ENCODE measurements around the gene PSTPIP1. TPM values are rescaled to one million over a fixed set of nuclear protein-coding genes. Genes with fewer than 3 reads are reported as not detected.

PSTPIP1 gene
- total RNA-seq, 1 experiment from 2014 or later, result 1.5 TPM

DNA sequence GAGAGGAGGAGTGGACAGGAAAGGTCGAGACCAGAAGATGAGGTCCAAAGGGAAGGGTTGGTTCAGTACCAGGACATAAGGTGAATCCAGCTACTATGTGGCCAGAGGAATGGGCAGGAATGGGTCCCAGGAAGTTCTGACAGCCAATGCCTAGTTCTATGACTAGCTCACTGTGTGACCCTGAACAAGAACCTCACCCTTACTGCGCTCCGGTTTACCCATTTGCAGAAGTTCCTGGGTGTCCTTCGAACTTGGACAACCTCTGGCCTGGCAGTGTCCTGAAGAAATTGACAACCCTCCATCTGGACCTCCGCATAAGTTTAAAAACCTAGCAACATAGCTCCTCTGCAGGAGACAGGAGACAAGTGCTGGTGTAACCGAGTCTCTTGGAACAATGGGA is 12.2 kb upstream of the PSTPIP1 start (continued):
- TF ChIP-seq PRDM15 (CRISPR knock-in tag; IDR thresholded peaks at IDR 0.05), result no peak
- TF ChIP-seq GRHL2 (CRISPR knock-in tag; IDR thresholded peaks at IDR 0.05; ENCODE audit: insufficient replicate concordance, severe bottlenecking), result no peak
- TF ChIP-seq, protein P1, sequence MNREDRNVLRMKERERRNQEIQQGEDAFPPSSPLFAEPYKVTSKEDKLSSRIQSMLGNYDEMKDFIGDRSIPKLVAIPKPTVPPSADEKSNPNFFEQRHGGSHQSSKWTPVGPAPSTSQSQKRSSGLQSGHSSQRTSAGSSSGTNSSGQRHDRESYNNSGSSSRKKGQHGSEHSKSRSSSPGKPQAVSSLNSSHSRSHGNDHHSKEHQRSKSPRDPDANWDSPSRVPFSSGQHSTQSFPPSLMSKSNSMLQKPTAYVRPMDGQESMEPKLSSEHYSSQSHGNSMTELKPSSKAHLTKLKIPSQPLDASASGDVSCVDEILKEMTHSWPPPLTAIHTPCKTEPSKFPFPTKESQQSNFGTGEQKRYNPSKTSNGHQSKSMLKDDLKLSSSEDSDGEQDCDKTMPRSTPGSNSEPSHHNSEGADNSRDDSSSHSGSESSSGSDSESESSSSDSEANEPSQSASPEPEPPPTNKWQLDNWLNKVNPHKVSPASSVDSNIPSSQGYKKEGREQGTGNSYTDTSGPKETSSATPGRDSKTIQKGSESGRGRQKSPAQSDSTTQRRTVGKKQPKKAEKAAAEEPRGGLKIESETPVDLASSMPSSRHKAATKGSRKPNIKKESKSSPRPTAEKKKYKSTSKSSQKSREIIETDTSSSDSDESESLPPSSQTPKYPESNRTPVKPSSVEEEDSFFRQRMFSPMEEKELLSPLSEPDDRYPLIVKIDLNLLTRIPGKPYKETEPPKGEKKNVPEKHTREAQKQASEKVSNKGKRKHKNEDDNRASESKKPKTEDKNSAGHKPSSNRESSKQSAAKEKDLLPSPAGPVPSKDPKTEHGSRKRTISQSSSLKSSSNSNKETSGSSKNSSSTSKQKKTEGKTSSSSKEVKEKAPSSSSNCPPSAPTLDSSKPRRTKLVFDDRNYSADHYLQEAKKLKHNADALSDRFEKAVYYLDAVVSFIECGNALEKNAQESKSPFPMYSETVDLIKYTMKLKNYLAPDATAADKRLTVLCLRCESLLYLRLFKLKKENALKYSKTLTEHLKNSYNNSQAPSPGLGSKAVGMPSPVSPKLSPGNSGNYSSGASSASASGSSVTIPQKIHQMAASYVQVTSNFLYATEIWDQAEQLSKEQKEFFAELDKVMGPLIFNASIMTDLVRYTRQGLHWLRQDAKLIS (CRISPR knock-in tag; IDR thresholded peaks at IDR 0.05; ENCODE audit: borderline replicate concordance), result no peak
- no peak for TF ChIP-seq JAZF1 (CRISPR knock-in tag; IDR thresholded peaks at IDR 0.05)
- no peak for TF ChIP-seq TEAD4 (CRISPR knock-in tag; IDR thresholded peaks at IDR 0.05)
- no peak for TF ChIP-seq HMGXB4 (CRISPR knock-in tag; IDR thresholded peaks at IDR 0.05)
- TF ChIP-seq GABPB1 (CRISPR knock-in tag; IDR thresholded peaks at IDR 0.05), result no peak
- TF ChIP-seq SMAD3 (CRISPR knock-in tag; IDR thresholded peaks at IDR 0.05; ENCODE audit: borderline replicate concordance), result no peak
- no peak for TF ChIP-seq ZNF416 (CRISPR knock-in tag; IDR thresholded peaks at IDR 0.05)

DNA sequence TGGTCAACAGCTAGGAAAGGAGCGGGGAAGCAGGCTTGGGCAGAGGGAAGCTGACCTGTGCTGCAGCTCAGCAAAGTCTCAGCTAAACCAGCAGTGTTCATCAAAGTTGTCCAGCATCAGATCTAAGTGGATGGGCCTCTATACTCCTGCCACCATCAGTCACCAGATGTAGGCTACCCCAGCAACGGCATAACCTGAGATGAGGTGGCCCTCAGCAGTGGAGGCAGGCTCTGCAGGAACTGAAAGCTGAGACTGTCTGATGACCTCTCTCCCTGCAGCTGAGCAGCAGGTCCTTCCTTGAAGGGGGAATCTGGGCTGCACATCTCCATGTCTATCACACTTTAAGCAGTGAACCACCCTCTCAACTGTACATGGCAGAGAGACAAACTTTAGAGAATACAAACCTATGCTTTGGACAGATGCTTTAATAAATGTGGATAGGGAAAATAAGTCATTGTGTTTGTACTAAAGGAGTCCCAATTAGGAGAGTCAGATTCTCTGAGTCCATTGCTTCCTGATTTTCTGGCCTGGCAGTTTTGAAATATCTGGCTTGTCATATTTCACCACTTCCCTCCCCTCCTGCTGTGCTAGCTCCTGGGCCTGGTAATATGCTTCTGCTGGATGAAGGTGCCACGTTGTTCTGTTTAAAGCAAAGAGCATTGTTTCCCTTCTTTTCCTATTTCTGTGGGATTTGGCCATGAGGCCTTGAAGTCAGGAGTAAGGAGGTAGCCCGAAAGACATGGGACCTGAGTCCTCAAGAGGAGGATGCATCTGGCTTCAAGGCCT is 11.1 kb upstream of the PSTPIP1 start:
- Mint-ChIP-seq H3K27ac (no peak overlapping the region), H3K36me3 (no peaks in the 10 kb centered on the region), H3K27me3 (ENCODE audit: low read depth) (no peaks in the 10 kb centered on the region), H3K4me1 (peaks cover 6% of the 10 kb centered on the region), H3K9me3 (peaks cover 6% of the 10 kb centered on the region), H3K4me3 (no peak overlapping the region)
- TF ChIP-seq ZNF423 (CRISPR knock-in tag; IDR thresholded peaks at IDR 0.05) (no peak), RELA (CRISPR knock-in tag; IDR thresholded peaks at IDR 0.05; ENCODE audit: borderline replicate concordance) (no peak), MXD4 (CRISPR knock-in tag; IDR thresholded peaks at IDR 0.05; ENCODE audit: borderline replicate concordance) (no peak), TEAD1 (CRISPR knock-in tag; IDR thresholded peaks at IDR 0.05) (no peak), PRDM15 (CRISPR knock-in tag; IDR thresholded peaks at IDR 0.05) (no peak), CBFB (CRISPR knock-in tag; IDR thresholded peaks at IDR 0.05; ENCODE audit: low read depth) (no peak)
- TF ChIP-seq, protein P1 (CRISPR knock-in tag; IDR thresholded peaks at IDR 0.05; ENCODE audit: borderline replicate concordance), result no peak
- DNase-seq (ENCODE audit: low spot score) (no peak), ATAC-seq (no peak)
- ChIA-PET POLR2A (no interaction called here), CTCF (interaction anchor here (0.8 to 3.4 kb wide), 2 partner anchors 11 to 51 kb away, joined by 4 to 23 read pairs; no protein-coding TSS in a partner anchor)

Data from WTC11 (cell line).